Activated CD4-positive, alpha-beta T cell treated with anti-CD3 and anti-CD28 coated beads, Interleukin-2, amount 50 U/mL, for 48 hours (primary cell): ENCODE data around the gene PDZD2.

Source experiments
- DNase-seq, 2 experiments: peaks; one replicate each; pipeline ENCODE4 v3.0.0-alpha.2; 2020

PDZD2 gene

GRCh38 chr5:32089146-32090000, 450.4 kb downstream of the PDZD2 start:
- no peak for DNase-seq

- DNase-seq = no peak
These were observed 451.3 kb downstream of the PDZD2 start for GRCh38 chr5:32090026-32090754.

- DNase-seq = no peak
These were observed 451.8 kb downstream of the PDZD2 start for GRCh38 chr5:32090755-32091128.

GRCh38 chr5:32092938-32093812, 454.2 kb downstream of the PDZD2 start:
- DNase-seq = peak; percentile 56 to 71

- DNase-seq = no peak
These were observed 455.8 kb downstream of the PDZD2 start for GRCh38 chr5:32094691-32095090.

GRCh38 chr5:32095261-32095671, 456.3 kb downstream of the PDZD2 start:
- no peak for DNase-seq

- no peak for DNase-seq
These were observed 458.1 kb downstream of the PDZD2 start for GRCh38 chr5:32096891-32097595.

- no peak for DNase-seq
These were observed 459.4 kb downstream of the PDZD2 start for GRCh38 chr5:32098291-32098690.

- DNase-seq = no peak
These were observed 460.0 kb downstream of the PDZD2 start for GRCh38 chr5:32098890-32099310.

- no peak for DNase-seq
These were observed 460.6 kb downstream of the PDZD2 start for GRCh38 chr5:32099486-32100035.

GRCh38 chr5:32100230-32100629, 461.3 kb downstream of the PDZD2 start:
- no peak for DNase-seq

- no peak for DNase-seq
These were observed 461.9 kb downstream of the PDZD2 start for GRCh38 chr5:32100691-32101302.

- no peak for DNase-seq
These were observed 463.5 kb downstream of the PDZD2 start for GRCh38 chr5:32102254-32102986.

GRCh38 chr5:32103521-32103920, 464.6 kb downstream of the PDZD2 start:
- DNase-seq = no peak

GRCh38 chr5:32107291-32107690, 468.4 kb downstream of the PDZD2 start:
- no peak for DNase-seq

- DNase-seq = no peak
These were observed 469.2 kb downstream of the PDZD2 start for GRCh38 chr5:32108167-32108566.

- DNase-seq = no peak
These were observed 470.3 kb downstream of the PDZD2 start for GRCh38 chr5:32109236-32109635.

- DNase-seq = no peak
These were observed 471.3 kb downstream of the PDZD2 start for GRCh38 chr5:32110111-32110696.

GRCh38 chr5:32115985-32116384, 477.1 kb downstream of the PDZD2 start:
- no peak for DNase-seq

- DNase-seq = no peak
These were observed 477.8 kb downstream of the PDZD2 start for GRCh38 chr5:32116574-32117313.
